ENCODE data around the gene RINT1. TPM values are rescaled to one million over a fixed set of nuclear protein-coding genes. Genes with fewer than 3 reads are reported as not detected.
"Not testable (repeated sequence)": the region's sequence is repeated elsewhere in the genome, so short reads cannot be mapped to it uniquely, and the experiment has no call there.

The RINT1 gene
- total RNA-seq, 2 donors from 2014 or later: 23.1 to 24.3 TPM

GRCh38 chr7:105599080-105599479 lies 67.1 kb downstream of the RINT1 start:
- ATAC-seq (replicated peaks); H3K4me3 Mint-ChIP-seq; H3K27ac Mint-ChIP-seq; H3K4me1 Mint-ChIP-seq; H3K27me3 Mint-ChIP-seq; H3K9me3 Mint-ChIP-seq; H3K36me3 Mint-ChIP-seq (ENCODE audit: low read depth): not testable (repeated sequence)

GRCh38 chr7:105599551-105599950 lies 67.5 kb downstream of the RINT1 start:
- Mint-ChIP-seq H3K36me3 (ENCODE audit: low read depth) (no peaks in the 10 kb centered on the region), H3K27me3 (no peaks in the 10 kb centered on the region), H3K27ac (no peak overlapping the region), H3K4me3 (no peak overlapping the region), H3K4me1 (no peaks in the 10 kb centered on the region), H3K9me3 (no peaks in the 10 kb centered on the region)
- no peak for ATAC-seq (replicated peaks)

GRCh38 chr7:105600720-105601550 lies 68.9 kb downstream of the RINT1 start:
- H3K27ac Mint-ChIP-seq: no peak overlapping the region
- no peak overlapping the region for H3K4me3 Mint-ChIP-seq
- H3K9me3 Mint-ChIP-seq: no peaks in the 10 kb centered on the region
- H3K36me3 Mint-ChIP-seq (ENCODE audit: low read depth): no peaks in the 10 kb centered on the region
- H3K27me3 Mint-ChIP-seq: no peaks in the 10 kb centered on the region
- H3K4me1 Mint-ChIP-seq: no peaks in the 10 kb centered on the region
- ATAC-seq (replicated peaks): no peak

GRCh38 chr7:105602325-105603305 lies 70.6 kb downstream of the RINT1 start:
- Mint-ChIP-seq H3K4me3 (no peak overlapping the region), H3K27me3 (no peaks in the 10 kb centered on the region), H3K36me3 (ENCODE audit: low read depth) (peaks cover 6% of the 10 kb centered on the region), H3K4me1 (no peaks in the 10 kb centered on the region), H3K9me3 (no peaks in the 10 kb centered on the region), H3K27ac (no peak overlapping the region)
- ATAC-seq (replicated peaks): no peak

GRCh38 chr7:105610165-105610930 lies 78.3 kb downstream of the RINT1 start:
- Mint-ChIP-seq H3K27ac (no peak overlapping the region), H3K4me3 (no peak overlapping the region), H3K4me1 (no peaks in the 10 kb centered on the region), H3K36me3 (ENCODE audit: low read depth) (peaks cover 32% of the 10 kb centered on the region), H3K27me3 (no peaks in the 10 kb centered on the region), H3K9me3 (no peaks in the 10 kb centered on the region)
- no peak for ATAC-seq (replicated peaks)

- peaks cover 49% of the 10 kb centered on the region for H3K36me3 Mint-ChIP-seq (ENCODE audit: low read depth)
- H3K27ac Mint-ChIP-seq: no peak overlapping the region
- no peak for ATAC-seq (replicated peaks)
Observed at GRCh38 chr7:105611856-105612775, 80.1 kb downstream of the RINT1 start.

GRCh38 chr7:105612806-105613205 lies 80.8 kb downstream of the RINT1 start:
- no peaks in the 10 kb centered on the region for H3K4me1 Mint-ChIP-seq
- ATAC-seq (replicated peaks): no peak
- no peaks in the 10 kb centered on the region for H3K9me3 Mint-ChIP-seq
- peaks cover 45% of the 10 kb centered on the region for H3K36me3 Mint-ChIP-seq (ENCODE audit: low read depth)
- no peak overlapping the region for H3K27ac Mint-ChIP-seq
- H3K4me3 Mint-ChIP-seq: no peak overlapping the region
- H3K27me3 Mint-ChIP-seq: no peaks in the 10 kb centered on the region

More at GRCh38 chr7:105611856-105612775, 80.1 kb downstream of the RINT1 start:
- Mint-ChIP-seq H3K9me3 (no peaks in the 10 kb centered on the region), H3K4me3 (no peak overlapping the region), H3K4me1 (no peaks in the 10 kb centered on the region), H3K27me3 (no peaks in the 10 kb centered on the region)

GRCh38 chr7:105613611-105614330 lies 81.8 kb downstream of the RINT1 start:
- Mint-ChIP-seq H3K27ac (no peak overlapping the region), H3K4me1 (no peaks in the 10 kb centered on the region), H3K4me3 (no peak overlapping the region), H3K36me3 (ENCODE audit: low read depth) (peaks cover 52% of the 10 kb centered on the region), H3K9me3 (no peaks in the 10 kb centered on the region), H3K27me3 (no peaks in the 10 kb centered on the region)
- ATAC-seq (replicated peaks): no peak

- Mint-ChIP-seq H3K4me1 (no peaks in the 10 kb centered on the region), H3K36me3 (ENCODE audit: low read depth) (peaks cover 55% of the 10 kb centered on the region), H3K27me3 (no peaks in the 10 kb centered on the region), H3K9me3 (no peaks in the 10 kb centered on the region), H3K27ac (no peak overlapping the region), H3K4me3 (no peak overlapping the region)
- ATAC-seq (replicated peaks): no peak
Observed at GRCh38 chr7:105614341-105614840, 82.4 kb downstream of the RINT1 start.

Other genes starting within 250 kb of the RINT1 start
- gene SRPK2, start 143.3 kb upstream of the RINT1 start, total RNA-seq: 10 to 100 TPM; 31.5 to 38.5 TPM
- 10 to 100 TPM; 15.4 to 37.2 TPM for gene PUS7, start 9.9 kb upstream of the RINT1 start, total RNA-seq
- gene EFCAB10, start 49.3 kb downstream of the RINT1 start, total RNA-seq: not detected